Kidney capillary endothelial cell (primary cell): ENCODE results near the gene SLTM.
"Not testable (repeated sequence)": the region's sequence is repeated elsewhere in the genome, so short reads cannot be mapped to it uniquely, and the experiment has no call there.

Source experiments
- DNase-seq: peaks from one replicate; pipeline ENCODE4 v3.0.0-alpha.2; 2018; ENCODE audit warnings: low spot score

SLTM gene

DNA sequence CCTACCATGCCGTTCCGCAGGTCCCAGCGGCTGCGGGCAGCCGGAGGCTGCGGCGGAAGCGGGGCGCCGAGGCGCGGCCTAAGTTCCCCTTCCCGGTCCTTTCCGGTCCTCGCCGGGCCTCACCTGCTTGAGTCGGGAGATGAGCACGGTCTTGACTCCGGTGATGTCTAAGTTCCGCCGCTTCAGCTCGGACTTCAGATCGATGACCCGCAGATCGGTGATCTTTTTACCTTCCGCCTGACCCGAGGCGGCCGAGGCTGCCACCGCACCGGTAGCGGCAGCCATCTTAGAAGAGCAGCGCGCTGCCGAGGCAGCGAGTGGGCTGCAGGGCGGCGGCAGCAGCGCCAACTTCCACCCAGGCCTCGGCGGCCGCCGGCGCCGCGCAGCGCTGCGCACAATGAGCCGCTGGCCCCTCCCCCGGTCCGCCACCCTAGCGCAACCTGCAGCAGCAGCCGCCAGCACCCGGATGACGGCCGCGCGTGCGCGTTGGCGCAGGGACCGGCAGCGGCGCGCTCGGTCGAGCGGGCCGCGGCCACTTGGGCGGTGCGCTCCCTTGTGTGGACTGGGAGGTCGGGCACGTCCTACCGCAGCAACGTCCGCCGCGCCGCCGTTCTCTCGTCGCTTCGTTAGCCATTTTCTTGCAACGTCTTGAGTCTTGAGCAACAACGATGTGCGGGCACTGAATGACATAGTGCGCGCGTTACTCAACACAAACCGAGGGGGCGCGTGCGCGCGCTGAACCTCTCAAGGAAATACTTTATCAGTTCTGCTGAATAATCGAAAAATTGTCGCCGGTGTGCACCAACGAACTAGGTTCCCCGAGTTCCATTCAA lies at the start of gene SLTM:
Gene SLTM, minus strand, starts transcription at position 399 of the 833 bp plus-strand sequence. Its CDS starts 114 bp downstream, at position 285.
- DNase-seq = peak; percentile 88

DNA sequence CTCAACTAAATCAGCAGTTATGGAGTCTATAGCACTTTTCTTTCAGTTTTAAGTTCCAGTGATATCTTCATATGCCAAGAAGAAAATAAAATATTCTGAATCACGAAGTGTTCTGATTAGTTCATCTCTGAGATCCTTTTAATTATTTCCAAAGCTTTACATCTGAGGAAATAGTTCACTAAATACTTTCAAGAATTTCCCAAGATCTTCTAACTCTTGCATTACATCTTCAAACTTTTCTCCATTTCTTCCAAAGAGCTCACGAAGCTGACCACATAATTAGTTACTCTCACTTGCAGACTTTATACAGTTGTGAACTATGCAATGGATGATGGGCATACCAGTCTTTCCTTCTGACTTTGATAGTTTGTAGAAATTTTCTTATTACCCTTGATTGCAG lies 49.8 kb upstream of the SLTM start:
- no peak for DNase-seq

DNA sequence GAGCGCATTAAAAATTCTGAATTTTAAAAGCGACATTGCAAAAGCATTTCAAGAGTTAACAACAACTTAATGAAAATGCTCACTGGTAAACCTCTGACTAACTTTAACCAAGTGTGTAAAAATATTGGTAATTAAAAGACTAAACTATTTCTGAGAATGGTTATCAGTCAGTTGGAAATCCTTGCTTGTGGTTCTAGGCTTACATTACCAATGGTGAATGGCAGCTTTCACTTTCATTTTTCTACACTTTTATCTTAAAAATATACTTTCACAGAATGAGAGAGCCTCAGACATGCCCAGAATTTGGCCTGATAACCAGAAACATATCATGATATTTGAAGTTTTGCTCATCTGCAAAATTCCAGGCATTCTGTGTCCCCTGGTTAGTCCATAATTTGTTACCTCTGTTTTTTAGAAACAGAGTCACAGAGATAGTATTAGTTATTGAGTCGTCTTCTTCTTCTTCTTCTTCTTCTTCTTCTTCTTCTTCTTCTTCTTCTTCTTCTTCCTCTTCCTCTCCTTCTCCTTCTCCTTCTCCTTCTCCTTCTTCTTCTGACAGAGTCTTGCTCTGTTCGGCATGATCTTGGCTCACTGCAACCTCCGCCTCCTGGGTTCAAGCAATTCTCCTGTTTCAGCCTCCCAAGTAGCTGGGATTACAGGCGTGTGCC lies 48.5 kb upstream of the SLTM start:
- no peak for DNase-seq

DNA sequence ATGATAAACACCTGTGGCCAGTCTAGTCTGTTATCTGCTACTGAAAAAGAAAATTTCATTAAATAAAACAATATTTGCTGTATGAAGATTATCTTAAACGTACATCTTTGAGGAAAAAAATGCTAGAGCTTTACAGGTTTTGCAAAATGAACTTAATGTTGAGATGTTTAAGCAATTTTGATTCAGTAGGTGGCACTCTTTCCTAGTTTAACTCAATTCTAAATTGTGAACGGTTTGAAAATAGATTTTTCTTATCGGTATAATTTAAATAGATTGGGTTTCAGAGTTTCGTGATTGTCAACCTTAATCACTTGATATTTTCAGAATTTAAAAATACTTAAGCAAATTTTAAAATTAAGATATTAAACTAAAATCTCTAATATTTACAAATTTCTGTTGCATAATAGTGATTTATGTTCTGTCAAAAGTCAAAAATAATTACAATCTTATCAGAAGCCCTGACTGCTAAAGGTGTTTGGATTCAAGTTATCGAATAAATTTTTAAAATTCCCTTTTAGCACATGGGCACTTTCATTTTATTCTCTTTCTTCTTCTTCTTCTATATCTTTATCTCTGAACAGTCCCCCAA lies 47.0 kb upstream of the SLTM start:
- peak; percentile 49 for DNase-seq

DNA sequence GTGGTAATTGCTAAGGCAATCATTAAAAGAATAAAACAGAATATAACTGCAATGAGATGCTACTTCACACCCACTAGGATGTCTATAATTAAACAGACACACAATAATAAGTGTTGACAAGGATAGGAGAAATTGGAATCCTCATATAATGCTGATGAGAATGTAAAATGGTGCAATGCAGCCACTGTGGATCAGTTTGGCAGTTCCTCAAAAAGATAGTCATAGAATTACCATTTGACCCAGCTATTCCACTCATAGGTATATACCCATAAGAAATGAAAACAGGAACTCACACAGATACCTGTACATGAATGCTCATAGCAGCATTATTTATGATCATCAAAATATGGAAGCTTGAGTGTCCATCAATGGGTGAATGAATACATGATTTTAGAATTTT lies 44.4 kb upstream of the SLTM start:
- no peak for DNase-seq

DNA sequence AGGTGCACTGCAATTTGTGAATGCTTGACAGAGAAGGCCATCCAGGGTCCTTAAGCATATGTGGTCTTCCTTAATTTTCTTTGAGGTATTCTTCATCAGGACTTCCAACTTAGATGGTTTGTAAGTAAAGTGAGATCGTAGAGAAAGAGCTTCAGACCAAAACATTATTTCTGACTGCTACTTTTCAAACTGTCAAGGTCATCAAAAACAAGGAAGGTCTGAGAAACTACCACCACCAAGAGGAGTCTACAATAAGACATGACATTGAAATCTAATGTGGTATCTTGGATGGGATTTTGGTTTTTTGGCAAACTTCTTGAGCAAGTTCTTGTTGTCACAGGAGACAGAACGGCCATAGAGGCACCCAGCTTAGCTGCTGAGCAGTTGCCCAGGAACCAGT lies 34.0 kb upstream of the SLTM start:
- DNase-seq = no peak

DNA sequence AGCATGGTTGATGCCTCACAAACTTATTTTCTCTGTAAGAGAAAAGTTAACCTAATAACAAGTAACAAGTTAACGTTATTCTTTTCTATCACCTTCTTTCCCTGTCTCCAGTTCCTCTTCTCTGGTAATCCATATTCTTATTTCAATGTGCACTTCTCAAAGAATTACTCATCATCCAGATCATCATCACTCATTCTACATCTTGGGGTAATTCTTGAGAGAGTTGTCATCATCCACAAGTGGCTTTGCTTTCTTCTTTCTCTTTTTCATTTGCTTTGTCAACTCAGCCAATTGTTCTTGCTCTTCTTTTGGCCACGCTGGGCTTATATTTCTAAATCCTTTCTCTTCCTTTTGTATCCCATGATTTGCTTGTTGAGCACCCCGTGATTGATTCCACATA lies 33.2 kb upstream of the SLTM start:
- no peak for DNase-seq

DNA sequence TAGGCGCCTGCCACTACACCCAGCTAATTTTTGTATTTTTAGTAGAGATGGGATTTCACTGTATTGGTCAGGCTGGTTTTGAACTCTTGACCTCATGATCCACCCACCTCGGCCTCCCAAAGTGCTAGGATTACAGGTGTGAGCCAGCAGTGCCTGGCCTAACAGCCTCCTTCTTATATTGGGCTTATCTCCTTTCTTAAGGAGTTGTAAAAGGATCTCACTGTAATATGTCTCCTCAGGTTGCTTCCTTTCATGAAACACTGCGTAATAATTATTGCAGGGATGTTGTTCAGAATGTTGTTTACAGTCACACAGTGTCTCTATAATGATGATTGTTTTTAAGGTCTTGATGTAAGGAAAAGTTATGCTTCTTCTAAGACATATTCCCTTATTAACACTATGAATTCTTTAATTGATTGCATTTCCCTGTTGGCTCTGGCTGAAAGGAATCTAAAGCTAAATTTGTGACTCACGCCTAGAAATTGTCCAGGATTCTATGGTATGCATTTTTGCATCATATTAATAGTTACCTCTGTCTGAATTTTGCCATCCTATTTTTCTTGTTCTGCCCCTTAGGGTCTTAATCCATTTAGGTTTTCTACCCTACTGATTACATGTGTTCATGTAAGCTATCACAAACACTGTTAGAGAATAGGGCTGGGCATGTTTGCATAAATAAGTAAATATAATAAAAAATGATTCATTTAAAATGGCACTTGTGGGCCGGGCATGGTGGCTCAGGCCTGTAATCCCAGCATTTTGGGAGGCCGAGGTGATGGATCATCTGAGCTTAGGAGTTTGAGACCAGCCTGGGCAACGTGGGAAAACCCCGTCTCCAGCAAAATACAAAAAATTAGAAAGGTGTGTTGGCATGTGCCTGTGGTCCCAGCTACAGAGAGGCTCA lies 29.4 kb upstream of the SLTM start:
- no peak for DNase-seq

DNA sequence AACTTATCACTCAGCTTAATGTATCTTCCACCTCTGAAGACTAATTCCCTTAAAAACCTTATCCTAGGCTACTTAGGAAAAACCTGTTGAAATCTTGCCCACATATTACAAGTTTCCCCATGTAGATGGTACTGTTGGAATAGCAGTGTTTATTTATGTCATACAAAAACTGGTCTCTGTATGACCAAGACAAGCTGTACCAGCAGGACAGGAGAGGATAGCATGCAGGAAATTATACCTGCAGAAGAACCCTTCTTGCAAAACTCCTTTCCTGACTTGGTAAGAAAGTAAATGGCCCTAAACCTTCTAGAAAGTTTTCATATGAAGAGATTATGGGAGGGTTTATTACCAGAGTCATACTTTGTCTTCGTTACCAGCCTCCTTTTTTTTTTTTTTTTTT lies 28.7 kb upstream of the SLTM start:
- no peak for DNase-seq

DNA sequence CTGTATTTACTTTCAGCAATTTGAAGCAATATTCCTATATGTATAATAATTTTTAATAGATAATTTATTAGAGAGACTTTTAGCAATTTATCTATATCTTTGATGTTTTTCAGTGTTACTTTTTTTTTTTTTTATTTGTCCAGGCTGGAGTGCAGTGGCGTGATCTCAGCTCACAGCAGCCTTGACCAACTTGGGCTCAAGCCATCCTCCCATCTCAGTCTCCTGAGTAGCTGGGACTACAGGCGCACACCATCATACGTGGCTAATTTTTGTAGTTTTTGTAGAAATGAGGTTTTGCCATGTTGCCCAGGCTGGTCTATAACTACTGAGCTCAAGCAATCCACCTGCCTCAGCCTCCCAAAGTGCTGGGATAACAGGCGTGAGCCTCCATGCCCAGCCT lies 25.3 kb upstream of the SLTM start:
- DNase-seq = no peak

DNA sequence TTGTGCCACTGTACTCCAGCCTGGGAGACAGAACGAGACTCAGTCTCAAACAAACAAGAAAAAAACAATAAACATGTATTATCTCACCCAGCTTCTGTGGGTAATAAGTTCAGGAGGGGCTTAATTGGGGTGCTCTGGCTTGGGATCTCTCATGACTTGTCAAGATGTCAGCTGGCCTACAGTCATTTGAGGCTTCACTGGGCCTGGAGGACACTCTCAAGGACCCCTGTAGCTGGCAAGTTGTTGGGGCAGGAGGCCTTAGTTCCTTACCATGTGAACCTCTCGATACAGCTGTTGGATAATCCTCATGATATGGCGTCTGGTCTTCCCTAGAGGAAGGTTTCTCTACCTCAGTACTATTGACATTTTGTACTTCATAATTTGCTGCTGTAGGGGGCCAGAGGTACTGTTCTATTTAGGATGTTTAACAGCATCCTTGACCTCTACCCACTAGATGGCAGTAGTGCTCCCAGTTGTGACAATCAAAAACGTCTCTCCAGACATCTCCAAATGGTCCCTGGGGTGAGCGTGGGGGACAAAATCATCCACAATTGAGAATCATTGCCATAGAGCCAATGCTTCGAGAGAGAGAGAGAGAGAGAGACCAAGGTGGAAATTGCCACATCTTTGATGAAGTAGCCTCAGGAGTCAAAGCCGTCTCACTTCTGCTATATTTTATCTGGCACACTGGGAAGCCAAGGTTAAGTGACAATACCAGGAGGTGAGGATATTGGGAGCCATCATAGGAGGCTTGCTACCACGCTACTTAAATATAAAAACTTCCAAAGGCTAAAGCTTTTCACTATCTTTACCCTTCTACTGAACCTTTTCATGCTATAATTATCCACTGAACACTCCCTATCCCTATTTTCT lies 23.9 kb upstream of the SLTM start:
- peak; percentile 57 for DNase-seq

DNA sequence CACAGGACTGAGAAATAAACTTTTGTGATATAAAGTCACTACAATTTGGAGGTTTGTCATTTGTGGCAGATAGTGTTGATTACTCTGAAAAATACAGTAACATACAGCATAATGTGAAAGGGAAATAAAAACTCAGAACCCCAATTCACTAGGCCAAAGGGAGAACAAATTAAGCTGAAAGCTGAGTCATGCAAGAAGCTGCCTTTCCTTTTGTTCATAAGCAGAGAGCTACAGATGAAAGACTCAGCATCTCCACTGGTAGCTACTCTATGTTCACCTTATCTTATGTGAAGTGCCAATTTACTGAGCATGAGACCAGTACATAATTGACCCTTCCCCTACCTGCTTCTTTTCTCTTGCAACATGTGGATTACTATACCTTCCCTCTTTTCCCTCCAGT lies 19.3 kb upstream of the SLTM start:
- no peak for DNase-seq

DNA sequence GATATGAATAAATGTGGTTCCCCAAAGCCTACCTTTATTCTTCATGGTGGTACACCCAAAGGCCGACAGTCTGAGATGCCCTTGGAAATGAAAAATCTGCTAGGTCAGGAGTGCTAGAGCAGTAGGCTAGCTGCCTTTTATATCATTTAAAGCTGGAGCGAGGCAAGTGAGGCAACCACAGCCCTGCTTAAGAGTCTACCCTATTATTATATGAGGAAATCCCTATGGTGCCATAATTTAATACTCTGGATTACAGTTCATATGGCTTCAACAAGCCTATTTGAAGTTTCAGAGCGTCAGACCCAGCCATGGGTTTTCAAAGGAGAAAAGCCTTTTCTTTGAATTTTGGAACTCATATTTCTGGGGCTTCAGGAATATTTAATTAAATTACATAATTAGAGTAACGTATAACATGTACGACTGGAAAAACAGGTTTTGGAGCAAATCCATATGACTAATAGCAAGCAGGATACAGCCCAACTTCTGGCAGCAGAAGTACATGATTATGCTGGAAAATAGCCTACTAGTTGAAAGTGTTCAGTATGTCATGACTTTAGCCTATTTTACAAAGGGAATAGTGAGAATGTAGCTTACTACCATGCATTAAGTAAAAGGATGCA lies 18.0 kb upstream of the SLTM start:
- DNase-seq = peak; percentile 16

DNA sequence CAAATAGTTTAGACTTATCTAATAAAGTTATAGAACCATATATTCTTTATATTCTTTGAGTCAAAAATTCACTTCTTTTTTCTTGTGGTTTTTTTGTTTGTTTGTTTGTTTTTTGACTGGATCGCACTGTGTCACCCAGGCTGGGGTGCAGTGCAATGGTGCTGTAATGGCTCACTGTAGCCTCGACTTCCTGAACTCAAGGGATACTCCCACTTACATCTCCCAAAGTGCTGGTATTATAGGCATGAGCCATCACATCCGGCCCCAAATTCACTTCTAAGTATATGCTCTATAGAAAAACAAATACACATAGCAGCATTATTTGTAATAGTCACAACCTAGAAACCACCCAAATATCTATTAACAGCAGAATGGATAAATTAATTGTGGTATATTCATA lies 13.7 kb upstream of the SLTM start:
- DNase-seq = peak; percentile 29

DNA sequence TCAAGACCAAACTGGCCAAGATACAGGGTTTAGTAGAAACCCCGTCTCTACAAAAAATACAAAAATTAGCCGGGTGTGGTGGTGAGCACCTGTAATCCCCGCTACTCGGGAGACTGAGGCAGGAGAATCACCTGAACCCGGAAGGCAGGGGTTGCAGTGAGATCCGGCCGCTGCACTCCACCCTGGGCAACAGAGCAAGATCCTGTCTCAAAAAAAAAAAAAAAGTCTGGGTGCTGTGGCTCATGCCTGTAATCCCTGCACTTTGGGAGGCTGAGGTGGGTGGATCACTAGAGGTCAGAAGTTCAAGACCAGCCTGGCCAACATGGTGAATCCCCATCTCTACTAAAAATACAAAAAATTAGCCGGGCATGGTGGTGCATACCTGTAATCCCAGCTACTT lies 1.5 kb upstream of the SLTM start:
- DNase-seq = not testable (repeated sequence)

DNA sequence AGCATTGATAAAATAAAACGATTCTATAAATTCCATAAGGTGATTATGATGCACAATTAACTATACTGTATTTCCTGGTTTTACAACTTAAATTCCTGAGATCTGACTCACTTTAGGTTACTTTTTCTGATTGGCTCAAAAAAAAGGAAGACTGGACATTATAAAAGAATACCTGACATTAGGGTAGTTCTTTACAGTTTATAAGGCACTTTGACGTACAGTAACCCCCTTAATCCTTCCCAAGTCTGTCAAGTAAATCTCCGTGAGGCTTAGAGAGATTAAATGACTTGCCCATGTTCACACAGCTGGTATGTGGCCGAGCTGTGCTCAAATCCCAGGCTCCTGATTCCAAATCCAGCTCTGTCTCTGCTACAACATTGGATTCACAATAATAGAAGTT lies 1.0 kb upstream of the SLTM start:
- DNase-seq = no peak

DNA sequence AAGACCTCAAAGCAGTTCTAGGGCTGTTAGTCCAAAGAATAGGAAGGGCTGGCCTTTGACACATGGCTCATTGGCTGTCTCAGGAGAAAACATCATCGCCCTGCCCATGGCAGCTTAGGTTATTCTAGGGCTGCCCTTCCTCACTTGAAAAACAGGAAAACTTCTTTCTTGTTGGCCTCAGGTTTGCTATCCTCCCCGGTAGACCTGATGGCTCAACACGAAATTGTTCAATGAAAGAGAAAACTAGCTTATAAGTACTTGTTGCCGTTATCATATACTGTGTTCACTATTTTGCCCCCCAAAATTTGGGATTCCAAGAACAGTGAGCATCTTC lies 602 bp upstream of the SLTM start:
- DNase-seq = no peak

DNA sequence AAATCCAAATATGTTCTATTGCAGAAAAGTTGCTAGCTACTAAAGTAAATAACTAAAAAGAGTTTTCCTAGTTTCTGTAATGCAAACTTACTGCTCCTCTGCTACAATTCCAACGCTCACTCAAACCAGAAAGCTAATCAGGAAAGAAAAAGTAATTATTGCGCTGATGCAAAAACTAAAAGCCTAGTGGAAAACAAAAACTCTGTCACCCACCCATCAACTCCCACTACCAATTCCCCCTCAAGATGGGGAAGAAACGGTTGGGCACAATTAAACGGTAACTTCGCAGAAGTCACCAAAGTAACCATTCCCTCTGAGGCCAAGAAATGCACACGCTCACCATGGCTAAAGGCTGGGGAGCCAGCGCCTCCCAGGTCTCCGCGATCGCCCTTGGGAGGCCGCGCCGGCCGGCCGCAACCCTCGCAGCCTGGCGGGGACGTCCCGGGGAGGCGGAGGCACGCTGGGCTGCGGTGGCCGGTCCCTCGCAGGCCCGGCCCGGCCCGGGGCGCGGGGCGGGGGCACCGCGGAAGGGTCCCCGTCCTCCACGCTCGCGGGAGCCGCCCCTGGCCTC lies 684 bp downstream of the SLTM start:
- no peak for DNase-seq

DNA sequence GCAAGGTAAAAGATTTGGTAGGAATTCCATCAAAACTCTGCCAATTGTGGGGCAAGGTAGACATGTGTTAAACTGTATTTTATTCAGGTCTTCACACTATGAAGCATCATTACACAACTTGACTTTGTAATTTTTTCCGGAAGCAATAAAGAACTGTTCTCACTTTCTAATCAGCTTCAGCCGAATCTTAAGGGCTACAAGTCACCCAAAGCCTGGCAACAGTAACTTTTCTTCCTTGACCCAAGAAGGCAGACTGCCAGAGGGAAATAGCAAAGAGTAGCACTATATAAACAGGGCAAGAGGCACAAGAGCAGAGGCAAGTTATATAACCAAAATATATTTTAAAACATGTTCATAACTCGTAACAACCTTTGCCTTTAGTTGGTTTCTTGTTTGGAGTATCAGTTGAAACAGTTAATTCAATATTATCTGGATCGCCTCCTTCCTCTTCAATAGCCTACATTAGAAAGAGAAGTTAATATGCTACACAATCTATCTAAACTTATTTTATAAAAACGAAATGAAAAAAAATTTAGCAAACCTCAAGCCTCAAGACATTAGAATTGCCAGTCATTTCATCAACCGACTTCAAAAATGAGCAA lies 1.4 kb downstream of the SLTM start:
- DNase-seq = peak; percentile 28

DNA sequence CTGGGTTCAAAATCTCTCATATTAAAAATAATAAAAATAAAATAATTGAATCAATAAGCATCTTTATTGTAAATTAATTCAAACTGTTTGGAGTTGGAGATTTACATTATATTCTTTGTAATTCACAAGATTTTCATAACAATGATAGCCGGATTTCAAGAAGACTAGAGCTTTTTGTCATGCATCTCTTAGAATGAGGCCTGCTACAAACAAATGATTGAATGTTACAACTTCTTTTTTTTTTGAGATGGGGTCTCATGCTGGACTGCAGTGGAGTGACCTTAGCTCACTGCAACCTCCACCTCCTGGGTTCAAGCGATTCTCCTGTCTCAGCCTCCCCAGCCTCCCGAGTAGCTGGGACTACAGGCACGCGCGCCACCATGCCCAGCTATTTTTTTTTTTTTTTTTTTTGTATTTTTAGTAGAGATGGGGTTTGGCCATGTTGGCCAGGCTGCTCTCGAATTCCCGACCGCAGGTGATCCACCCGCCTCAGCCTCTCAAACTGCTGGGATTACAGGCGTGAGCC lies 3.5 kb downstream of the SLTM start:
- DNase-seq = no peak
